GM23338 (cell line): ENCODE measurements around the gene DROSHA. TPM values are rescaled to one million over a fixed set of nuclear protein-coding genes. Genes with fewer than 3 reads are reported as not detected.

Experiments used
- ATAC-seq: fragments of 200-7000 bp; cut with Tn5 transposase; 3 replicates; pipeline ENCODE4 v1.9.1; 2020
- DNase-seq: peaks from one replicate; pipeline ENCODE4 v3.0.0-alpha.2; 2015; ENCODE audit warnings: low spot score
- H2AFZ ChIP-seq: fragments of 200-600 bp; sonication (generic); 2 replicates; pipeline ENCODE4 v1.8.0; 2016; ENCODE audit warnings: antibody characterized with exemption, mild to moderate bottlenecking, moderate library complexity
- H3F3A ChIP-seq: fragments of 200-600 bp; sonication (generic); replicated peaks from 2 replicates; pipeline ENCODE4 v1.8.0; 2017; ENCODE audit warnings: antibody characterized with exemption, mixed run types, low read depth
- H3K27ac ChIP-seq: fragments of 200-600 bp; sonication (generic); 2 replicates; pipeline ENCODE4 v1.6.1; 2016; ENCODE audit warnings: low read depth
- H3K27me3 ChIP-seq: fragments of 200-600 bp; sonication (generic); 2 replicates; pipeline ENCODE4 v1.8.0; 2016; ENCODE audit warnings: mild to moderate bottlenecking, mixed run types, moderate library complexity; ENCODE audit not compliant: insufficient read depth
- H3K36me3 ChIP-seq: fragments of 200-600 bp; sonication (generic); 2 replicates; pipeline ENCODE4 v1.8.0; 2016; ENCODE audit warnings: mild to moderate bottlenecking; ENCODE audit not compliant: insufficient read depth
- H3K4me1 ChIP-seq: fragments of 200-600 bp; sonication (generic); 2 replicates; pipeline ENCODE4 v1.8.0; 2016; ENCODE audit warnings: mild to moderate bottlenecking, moderate library complexity; ENCODE audit not compliant: insufficient read depth
- H3K4me2 ChIP-seq: fragments of 200-600 bp; sonication (generic); 2 replicates; pipeline ENCODE4 v1.7.1; 2017; ENCODE audit warnings: mixed run types
- H3K4me3 ChIP-seq: fragments of 200-600 bp; sonication (generic); 2 replicates; pipeline ENCODE4 v1.6.1; 2016; ENCODE audit warnings: mixed run types
- H3K79me2 ChIP-seq: fragments of 200-600 bp; sonication (generic); replicated peaks from 2 replicates; pipeline ENCODE4 v1.8.0; 2017; ENCODE audit warnings: mild to moderate bottlenecking; ENCODE audit not compliant: insufficient read depth
- H3K9me2 ChIP-seq: fragments of 200-600 bp; sonication (generic); 2 replicates; pipeline ENCODE4 v1.8.0; 2017; ENCODE audit not compliant: insufficient read depth
- H4K20me1 ChIP-seq: fragments of 200-600 bp; sonication (generic); replicated peaks from 2 replicates; pipeline ENCODE4 v1.8.0; 2017; ENCODE audit warnings: mild to moderate bottlenecking; ENCODE audit not compliant: insufficient read depth
- H3K27ac Mint-ChIP-seq: 2 replicates; pipeline ENCODE4 v1.8.0; 2020; ENCODE audit warnings: inconsistent platforms, mild to moderate bottlenecking, moderate library complexity, mixed read lengths
- H3K27me3 Mint-ChIP-seq: 3 replicates; pipeline ENCODE4 v1.8.0; 2022; ENCODE audit warnings: low read depth, mild to moderate bottlenecking, moderate library complexity, mixed read lengths, inconsistent platforms; ENCODE audit not compliant: insufficient read depth, poor library complexity
- H3K36me3 Mint-ChIP-seq: 3 replicates; pipeline ENCODE4 v1.8.0; 2021; ENCODE audit warnings: low read depth, mild to moderate bottlenecking, inconsistent platforms, moderate library complexity, mixed read lengths
- H3K4me1 Mint-ChIP-seq: 3 replicates; pipeline ENCODE4 v1.8.0; 2020; ENCODE audit warnings: mild to moderate bottlenecking, inconsistent platforms, mixed read lengths
- H3K4me3 Mint-ChIP-seq: 3 replicates; pipeline ENCODE4 v1.8.0; 2021; ENCODE audit warnings: moderate library complexity, mild to moderate bottlenecking, inconsistent platforms, mixed read lengths
- H3K9me3 Mint-ChIP-seq: 3 replicates; pipeline ENCODE4 v1.8.0; 2020; ENCODE audit warnings: moderate library complexity, mild to moderate bottlenecking, inconsistent platforms, mixed read lengths
- CREB1 ChIP-seq: fragments of 250-450 bp; sonication (Bioruptor Pico); IDR thresholded peaks from 2 replicates; pipeline ENCODE4 v1.5.0; 2020; ENCODE audit warnings: low read depth, mild to moderate bottlenecking, moderate library complexity
- CTCF ChIP-seq, 2 experiments: fragments of 200-600 bp in 1 of 2; sonication (generic) in 1 of 2; conservative IDR thresholded peaks; 2 replicates each; pipeline versions ENCODE4 v1.5.1 to v1.6.1; 2016 to 2017; ENCODE audit warnings: antibody characterized with exemption in 2 of 2, low read depth in 2 of 2, mild to moderate bottlenecking in 2 of 2, moderate library complexity in 1 of 2
- ETS1 ChIP-seq: IDR thresholded peaks from 2 replicates; pipeline ENCODE4 v1.6.1; 2016; ENCODE audit warnings: antibody characterized with exemption
- EZH2 ChIP-seq: fragments of 200-600 bp; sonication (generic); IDR thresholded peaks from one replicate; pipeline ENCODE4 v1.8.0; 2017; ENCODE audit warnings: antibody characterized with exemption, mild to moderate bottlenecking, low read depth; ENCODE audit not compliant: unreplicated experiment
- EZH2phosphoT487 ChIP-seq: fragments of 200-600 bp; sonication (generic); IDR thresholded peaks from one replicate; pipeline ENCODE4 v1.8.1; 2018; ENCODE audit warnings: antibody characterized with exemption; ENCODE audit not compliant: unreplicated experiment
- JUNB ChIP-seq: IDR thresholded peaks from one replicate; pipeline ENCODE4 v1.6.1; 2016; ENCODE audit warnings: antibody characterized with exemption; ENCODE audit not compliant: unreplicated experiment
- NANOG ChIP-seq: IDR thresholded peaks from 2 replicates; pipeline ENCODE4 v1.6.1; 2016; ENCODE audit warnings: antibody characterized with exemption, borderline replicate concordance
- POLR2AphosphoS5 ChIP-seq: IDR thresholded peaks from 2 replicates; pipeline ENCODE4 v1.6.1; 2016; ENCODE audit warnings: antibody characterized with exemption, low read depth
- STAT1 ChIP-seq: IDR thresholded peaks from one replicate; pipeline ENCODE4 v1.6.1; 2016; ENCODE audit warnings: antibody characterized with exemption; ENCODE audit not compliant: unreplicated experiment
- ZNF114 ChIP-seq: fragments of 250-450 bp; sonication (Bioruptor Pico); IDR thresholded peaks from 2 replicates; pipeline ENCODE4 v1.5.0; 2020; ENCODE audit warnings: mild to moderate bottlenecking, moderate library complexity
- ZNF331 ChIP-seq: fragments of 250-450 bp; sonication (Bioruptor Pico); IDR thresholded peaks from 2 replicates; pipeline ENCODE4 v1.5.0; 2020; ENCODE audit warnings: low read depth, mild to moderate bottlenecking, moderate library complexity
- polyA plus RNA-seq: library from polyadenylated mRNA; unstranded; fragments of >200 nt; fragmentation: Nextera tagmentation; extraction: Ambion mirVana; gene quantifications from 2 replicates; pipeline ENCODE4 v1.2.1, GENCODE V29; 2016
- total RNA-seq: library from RNA; depleted of rRNA; stranded (reverse); fragments of >200 nt; shearing (Covaris generic); gene quantifications from 2 replicates; pipeline ENCODE4 v1.2.3, GENCODE V29; 2014
- TF ChIP-seq, protein P1 (sequence below): IDR thresholded peaks from one replicate; pipeline ENCODE4 v1.6.1; 2018; ENCODE audit warnings: antibody characterized with exemption; ENCODE audit not compliant: unreplicated experiment

DROSHA gene
- total and polyA plus RNA-seq, 2 experiments from 2014 or later, result 70.6 to 87.8 TPM

DNA sequence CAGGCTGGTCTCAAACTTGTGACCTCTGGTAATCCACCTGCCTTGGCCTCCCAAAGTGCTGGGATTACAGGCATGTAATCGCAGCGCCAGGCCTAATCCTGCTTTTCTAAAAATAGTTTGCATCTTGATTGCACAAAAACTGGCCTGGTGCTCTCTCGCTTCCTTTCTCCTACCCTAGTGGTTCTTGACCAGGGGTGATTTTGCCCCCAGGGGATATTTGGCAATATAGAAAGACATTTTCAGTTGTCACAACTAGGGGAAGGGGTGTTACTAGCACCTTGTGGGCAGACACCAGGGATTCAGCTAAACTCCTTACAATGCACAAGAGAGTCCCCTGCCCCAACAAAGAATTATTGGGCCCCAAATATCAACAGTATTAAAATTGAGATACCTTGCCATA lies 139.8 kb downstream of the DROSHA start:
- TF ChIP-seq EZH2 (no peak), EZH2phosphoT487 (no peak), ZNF331 (CRISPR knock-in tag) (no peak), NANOG (no peak), CTCF (conservative IDR thresholded peaks at IDR 0.05; ENCODE audit: low read depth in 2 of 2) (no peak), ZNF114 (no peak), CREB1 (CRISPR knock-in tag) (no peak), ETS1 (no peak), STAT1 (no peak), POLR2AphosphoS5 (no peak), JUNB (no peak)
- TF ChIP-seq, protein P1, sequence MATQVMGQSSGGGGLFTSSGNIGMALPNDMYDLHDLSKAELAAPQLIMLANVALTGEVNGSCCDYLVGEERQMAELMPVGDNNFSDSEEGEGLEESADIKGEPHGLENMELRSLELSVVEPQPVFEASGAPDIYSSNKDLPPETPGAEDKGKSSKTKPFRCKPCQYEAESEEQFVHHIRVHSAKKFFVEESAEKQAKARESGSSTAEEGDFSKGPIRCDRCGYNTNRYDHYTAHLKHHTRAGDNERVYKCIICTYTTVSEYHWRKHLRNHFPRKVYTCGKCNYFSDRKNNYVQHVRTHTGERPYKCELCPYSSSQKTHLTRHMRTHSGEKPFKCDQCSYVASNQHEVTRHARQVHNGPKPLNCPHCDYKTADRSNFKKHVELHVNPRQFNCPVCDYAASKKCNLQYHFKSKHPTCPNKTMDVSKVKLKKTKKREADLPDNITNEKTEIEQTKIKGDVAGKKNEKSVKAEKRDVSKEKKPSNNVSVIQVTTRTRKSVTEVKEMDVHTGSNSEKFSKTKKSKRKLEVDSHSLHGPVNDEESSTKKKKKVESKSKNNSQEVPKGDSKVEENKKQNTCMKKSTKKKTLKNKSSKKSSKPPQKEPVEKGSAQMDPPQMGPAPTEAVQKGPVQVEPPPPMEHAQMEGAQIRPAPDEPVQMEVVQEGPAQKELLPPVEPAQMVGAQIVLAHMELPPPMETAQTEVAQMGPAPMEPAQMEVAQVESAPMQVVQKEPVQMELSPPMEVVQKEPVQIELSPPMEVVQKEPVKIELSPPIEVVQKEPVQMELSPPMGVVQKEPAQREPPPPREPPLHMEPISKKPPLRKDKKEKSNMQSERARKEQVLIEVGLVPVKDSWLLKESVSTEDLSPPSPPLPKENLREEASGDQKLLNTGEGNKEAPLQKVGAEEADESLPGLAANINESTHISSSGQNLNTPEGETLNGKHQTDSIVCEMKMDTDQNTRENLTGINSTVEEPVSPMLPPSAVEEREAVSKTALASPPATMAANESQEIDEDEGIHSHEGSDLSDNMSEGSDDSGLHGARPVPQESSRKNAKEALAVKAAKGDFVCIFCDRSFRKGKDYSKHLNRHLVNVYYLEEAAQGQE, result no peak
- Histone ChIP-seq H3K27me3 (no peaks in the 10 kb centered on the region), H3K4me1 (0 out of 2 replicates have a peak, but pooled peaks cover 2% of the 10 kb centered on the region), H3K79me2 (no peaks in the 10 kb centered on the region), H2AFZ (no peak overlapping the region), H3K36me3 (0 out of 2 replicates have a peak, but pooled peaks cover 5% of the 10 kb centered on the region), H3K4me3 (no peak overlapping the region), H3K4me2 (no peak overlapping the region), H4K20me1 (no peaks in the 10 kb centered on the region), H3K27ac (no peak overlapping the region), H3K9me2 (no peaks in the 10 kb centered on the region), H3F3A (no peaks in the 10 kb centered on the region)
- Mint-ChIP-seq H3K4me1 (peaks cover 5% of the 10 kb centered on the region; the same call in 2 of the 3 replicates), H3K9me3 (peaks cover 32% of the 10 kb centered on the region), H3K27me3 (peaks cover 3% of the 10 kb centered on the region), H3K4me3 (no peak overlapping the region), H3K36me3 (peaks cover 25% of the 10 kb centered on the region), H3K27ac (no peak overlapping the region)
- no peak for ATAC-seq
- DNase-seq, result no peak
